Vagina (tissue), 2 donors: ENCODE results near the gene MSH3. TPM values are rescaled to one million over a fixed set of nuclear protein-coding genes. Genes with fewer than 3 reads are reported as not detected.

Experiments
- DNase-seq, 2 donors: peaks; one replicate each; pipeline ENCODE4 v3.0.0-alpha.2; 2017; ENCODE audit errors: extremely low spot score in 2 of 2
- H3K27ac ChIP-seq: fragments of 200-600 bp; sonication (generic); one replicate; pipeline ENCODE4 v1.5.1; 2019
- H3K27me3 ChIP-seq: fragments of 200-600 bp; sonication (generic); one replicate; pipeline ENCODE4 v1.5.1; 2019
- H3K36me3 ChIP-seq, 2 donors: fragments of 200-600 bp; sonication (generic); one replicate each; pipeline ENCODE4 v1.5.1; 2017 to 2019
- H3K4me1 ChIP-seq: fragments of 200-600 bp; sonication (generic); one replicate; pipeline ENCODE4 v1.5.1; 2019
- H3K4me3 ChIP-seq, 2 donors: fragments of 200-600 bp; sonication (generic); 1 replicate in 1 of 2; 2 replicates in 1 of 2; pipeline ENCODE4 v1.5.1; 2016 to 2019
- H3K9me3 ChIP-seq: fragments of 200-600 bp; sonication (generic); one replicate; pipeline ENCODE4 v1.5.1; 2019
- CTCF ChIP-seq, 3 experiments: fragments of 450-650 bp in 2 of 3; fragments of 200-600 bp in 1 of 3; sonication (generic) in 1 of 3; IDR thresholded peaks; one replicate each; pipeline ENCODE4 v1.5.1; 2017 to 2019; ENCODE audit warnings: antibody characterized with exemption in 3 of 3, mild to moderate bottlenecking in 2 of 3, moderate library complexity in 2 of 3
- POLR2A ChIP-seq, 2 donors: fragments of 450-650 bp; IDR thresholded peaks; one replicate each; pipeline ENCODE4 v1.6.1; 2017; ENCODE audit warnings: antibody characterized with exemption in 2 of 2, mild to moderate bottlenecking in 2 of 2, moderate library complexity in 2 of 2
- POLR2AphosphoS5 ChIP-seq, 2 donors: sonication (generic); formaldehyde crosslinking; IDR thresholded peaks; one replicate each; pipeline ENCODE4 v1.9.0; 2017; ENCODE audit warnings: antibody characterized with exemption in 2 of 2, mild to moderate bottlenecking in 2 of 2, low read depth in 1 of 2; ENCODE audit not compliant: insufficient read depth in 1 of 2
- intact Hi-C: fragments of 100-400 bp; cut with DNase I; formaldehyde crosslinking; loops from one replicate; pipeline ENCODE4 v1.15.1; 2023
- total RNA-seq: library from RNA; depleted of rRNA; stranded (reverse); fragments of >200 nt; gene quantifications from one replicate; pipeline ENCODE4 v1.2.3, GENCODE V29; 2016

Gene MSH3
- total RNA-seq, 1 donor from 2014 or later, result 30.0 TPM

GRCh38 chr5:80804332-80804731 lies 149.9 kb downstream of the MSH3 start:
- H3K36me3 ChIP-seq, result no peaks in the 10 kb centered on the region
- TF ChIP-seq POLR2A (IDR thresholded peaks at IDR 0.05), result no peak
- no peak overlapping the region for H3K4me3 ChIP-seq
- no peaks in the 10 kb centered on the region for H3K27me3 ChIP-seq
- H3K27ac ChIP-seq, result no peak overlapping the region
- H3K9me3 ChIP-seq, result no peaks in the 10 kb centered on the region
- intact Hi-C loops, result no loop called here
- no peak for DNase-seq
- no peaks in the 10 kb centered on the region for H3K4me1 ChIP-seq

DNA sequence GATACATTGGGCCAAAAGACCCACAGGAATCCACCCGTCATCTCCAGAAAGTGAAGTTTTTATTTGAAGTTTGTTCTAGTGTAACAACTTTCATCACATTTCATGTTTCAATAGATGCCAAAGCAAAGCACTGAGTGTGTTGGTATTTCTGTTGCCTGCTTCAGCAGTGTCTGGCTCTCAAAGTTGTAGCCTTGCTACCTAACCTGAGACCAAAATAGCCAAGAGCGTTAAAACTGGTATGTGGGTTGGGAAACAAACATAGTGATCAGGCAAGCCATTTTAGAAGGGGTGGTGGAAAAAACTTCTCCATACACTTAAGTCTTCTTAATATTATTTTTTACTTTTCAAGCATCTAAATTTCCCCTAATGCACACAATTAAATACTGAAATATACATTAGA lies 150.6 kb downstream of the MSH3 start:
- DNase-seq, result no peak
- TF ChIP-seq CTCF (IDR thresholded peaks at IDR 0.05), result no peak
- no peak for TF ChIP-seq POLR2A (IDR thresholded peaks at IDR 0.05)
- TF ChIP-seq POLR2AphosphoS5 (IDR thresholded peaks at IDR 0.05; ENCODE audit: insufficient read depth in 1 of 2, low read depth in 1 of 2), result no peak
- intact Hi-C loops, result no loop called here
- no peaks in the 10 kb centered on the region for H3K4me1 ChIP-seq
- H3K27ac ChIP-seq, result no peak overlapping the region
- no peaks in the 10 kb centered on the region for H3K9me3 ChIP-seq
- no peaks in the 10 kb centered on the region for H3K36me3 ChIP-seq
- H3K27me3 ChIP-seq, result no peaks in the 10 kb centered on the region
- H3K4me3 ChIP-seq, result no peak overlapping the region

GRCh38 chr5:80806929-80807328 lies 152.5 kb downstream of the MSH3 start:
- no peak for DNase-seq
- no peak for TF ChIP-seq POLR2AphosphoS5 (IDR thresholded peaks at IDR 0.05; ENCODE audit: insufficient read depth in 1 of 2, low read depth in 1 of 2)
- no peak for TF ChIP-seq POLR2A (IDR thresholded peaks at IDR 0.05)
- no peak for TF ChIP-seq CTCF (IDR thresholded peaks at IDR 0.05)
- H3K36me3 ChIP-seq, result no peaks in the 10 kb centered on the region
- no peak overlapping the region for H3K4me3 ChIP-seq
- H3K9me3 ChIP-seq, result no peaks in the 10 kb centered on the region
- intact Hi-C loops, result no loop called here
- no peaks in the 10 kb centered on the region for H3K27me3 ChIP-seq
- no peak overlapping the region for H3K27ac ChIP-seq
- H3K4me1 ChIP-seq, result no peaks in the 10 kb centered on the region

DNA sequence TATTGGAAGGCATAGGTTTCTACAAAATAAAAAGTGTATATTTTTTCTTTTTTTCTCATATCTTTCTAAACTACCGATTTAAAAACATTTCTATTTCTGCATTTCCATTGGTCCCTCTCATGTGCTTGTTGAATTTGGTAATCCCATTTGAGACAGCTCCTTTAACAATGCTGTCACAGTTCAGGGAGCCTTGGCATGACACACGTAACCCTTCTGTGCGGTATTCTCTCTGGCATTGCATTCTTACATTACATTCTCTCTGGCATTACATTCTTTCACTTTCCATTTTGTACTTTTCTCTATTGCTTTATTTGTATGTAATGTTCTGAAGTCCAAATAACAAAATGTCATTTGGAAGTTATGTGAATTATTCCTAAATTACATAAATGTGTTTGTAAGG lies 155.0 kb downstream of the MSH3 start:
- H3K27ac ChIP-seq, result no peak overlapping the region
- peaks cover 0 to 11% of the 10 kb centered on the region in 2 donors for H3K36me3 ChIP-seq
- DNase-seq, result no peak
- TF ChIP-seq POLR2A (IDR thresholded peaks at IDR 0.05), result no peak
- TF ChIP-seq CTCF (IDR thresholded peaks at IDR 0.05), result no peak
- no peak for TF ChIP-seq POLR2AphosphoS5 (IDR thresholded peaks at IDR 0.05; ENCODE audit: insufficient read depth in 1 of 2, low read depth in 1 of 2)
- H3K4me3 ChIP-seq, result no peak overlapping the region
- no peaks in the 10 kb centered on the region for H3K9me3 ChIP-seq
- H3K4me1 ChIP-seq, result no peaks in the 10 kb centered on the region
- H3K27me3 ChIP-seq, result no peaks in the 10 kb centered on the region
- intact Hi-C loops, result no loop called here

GRCh38 chr5:80810425-80810824 lies 156.0 kb downstream of the MSH3 start:
- H3K9me3 ChIP-seq, result no peaks in the 10 kb centered on the region
- peaks cover 0 to 14% of the 10 kb centered on the region in 2 donors for H3K36me3 ChIP-seq
- TF ChIP-seq CTCF (IDR thresholded peaks at IDR 0.05), result no peak
- TF ChIP-seq POLR2AphosphoS5 (IDR thresholded peaks at IDR 0.05; ENCODE audit: insufficient read depth in 1 of 2, low read depth in 1 of 2), result no peak
- no peak for TF ChIP-seq POLR2A (IDR thresholded peaks at IDR 0.05)
- H3K4me3 ChIP-seq, result no peak overlapping the region
- no peaks in the 10 kb centered on the region for H3K4me1 ChIP-seq
- H3K27ac ChIP-seq, result no peak overlapping the region
- intact Hi-C loops, result no loop called here
- no peaks in the 10 kb centered on the region for H3K27me3 ChIP-seq
- no peak for DNase-seq

DNA sequence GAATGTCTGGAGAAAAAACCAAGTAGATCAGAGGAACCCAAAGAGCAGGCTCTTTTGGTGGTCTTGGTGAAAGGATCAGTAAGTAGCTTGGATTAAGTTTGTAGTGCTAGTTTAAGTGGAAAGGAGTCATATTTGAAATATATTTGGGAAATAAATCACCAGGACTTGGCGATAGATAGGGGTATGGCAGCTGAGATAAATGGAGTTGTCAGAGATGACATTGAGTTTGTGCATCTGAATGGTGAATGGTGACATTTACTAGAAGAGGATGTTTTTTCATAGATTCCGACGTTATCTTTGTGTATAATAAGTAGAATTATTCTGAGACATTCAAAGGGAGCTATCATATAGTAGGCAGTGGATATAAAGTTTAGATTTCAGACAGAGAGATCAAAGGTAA lies 162.1 kb downstream of the MSH3 start:
- no peak for DNase-seq
- Histone ChIP-seq H3K27ac (no peak overlapping the region), H3K36me3 (peaks cover 0 to 14% of the 10 kb centered on the region in 2 donors), H3K27me3 (no peaks in the 10 kb centered on the region), H3K4me3 (no peak overlapping the region), H3K4me1 (no peaks in the 10 kb centered on the region), H3K9me3 (no peaks in the 10 kb centered on the region)
- TF ChIP-seq POLR2A (IDR thresholded peaks at IDR 0.05) (no peak), POLR2AphosphoS5 (IDR thresholded peaks at IDR 0.05; ENCODE audit: insufficient read depth in 1 of 2, low read depth in 1 of 2) (no peak), CTCF (IDR thresholded peaks at IDR 0.05) (no peak)
- intact Hi-C loops, result no loop called here
